Muscle layer of duodenum (tissue), 2 donors: ENCODE measurements around the gene KRT4.

ENCODE experiments used
- H3K27ac ChIP-seq: one replicate; pipeline ENCODE4 v1.7.0; 2013; ENCODE audit warnings: mild to moderate bottlenecking, low read length
- H3K27me3 ChIP-seq: one replicate; pipeline ENCODE4 v1.7.0; 2013; ENCODE audit warnings: low read depth, mild to moderate bottlenecking, control low read depth, low read length
- H3K36me3 ChIP-seq, 2 donors: one replicate each; pipeline ENCODE4 v1.7.0; 2013; ENCODE audit warnings: low read length in 2 of 2, control low read depth in 1 of 2, mild to moderate bottlenecking in 1 of 2; ENCODE audit not compliant: insufficient read depth in 2 of 2, control insufficient read depth in 1 of 2
- H3K4me1 ChIP-seq, 2 donors: one replicate each; pipeline ENCODE4 v1.7.0; 2013; ENCODE audit warnings: low read length in 2 of 2, mild to moderate bottlenecking in 2 of 2, control low read depth in 1 of 2, moderate library complexity in 1 of 2; ENCODE audit not compliant: insufficient read depth in 2 of 2, control insufficient read depth in 1 of 2
- H3K4me3 ChIP-seq, 2 donors: one replicate each; pipeline ENCODE4 v1.7.0; 2013; ENCODE audit warnings: low read length in 2 of 2, low read depth in 1 of 2, mild to moderate bottlenecking in 1 of 2
- H3K9me3 ChIP-seq, 2 donors: one replicate each; pipeline ENCODE4 v1.7.0; 2013; ENCODE audit warnings: low read length in 2 of 2, control low read depth in 1 of 2, mild to moderate bottlenecking in 1 of 2; ENCODE audit not compliant: control insufficient read depth in 1 of 2
- donor health status: healthy.

The KRT4 gene

GRCh38 chr12:52794479-52795331, 19.2 kb downstream of the KRT4 start:
- H3K27me3 ChIP-seq: peaks cover 8% of the 10 kb centered on the region
- H3K4me3 ChIP-seq: no peak overlapping the region
- H3K9me3 ChIP-seq: no peaks in the 10 kb centered on the region
- no peak overlapping the region for H3K27ac ChIP-seq
- peaks cover 0 to 3% of the 10 kb centered on the region in 2 donors for H3K4me1 ChIP-seq
- H3K36me3 ChIP-seq: no peaks in the 10 kb centered on the region

DNA sequence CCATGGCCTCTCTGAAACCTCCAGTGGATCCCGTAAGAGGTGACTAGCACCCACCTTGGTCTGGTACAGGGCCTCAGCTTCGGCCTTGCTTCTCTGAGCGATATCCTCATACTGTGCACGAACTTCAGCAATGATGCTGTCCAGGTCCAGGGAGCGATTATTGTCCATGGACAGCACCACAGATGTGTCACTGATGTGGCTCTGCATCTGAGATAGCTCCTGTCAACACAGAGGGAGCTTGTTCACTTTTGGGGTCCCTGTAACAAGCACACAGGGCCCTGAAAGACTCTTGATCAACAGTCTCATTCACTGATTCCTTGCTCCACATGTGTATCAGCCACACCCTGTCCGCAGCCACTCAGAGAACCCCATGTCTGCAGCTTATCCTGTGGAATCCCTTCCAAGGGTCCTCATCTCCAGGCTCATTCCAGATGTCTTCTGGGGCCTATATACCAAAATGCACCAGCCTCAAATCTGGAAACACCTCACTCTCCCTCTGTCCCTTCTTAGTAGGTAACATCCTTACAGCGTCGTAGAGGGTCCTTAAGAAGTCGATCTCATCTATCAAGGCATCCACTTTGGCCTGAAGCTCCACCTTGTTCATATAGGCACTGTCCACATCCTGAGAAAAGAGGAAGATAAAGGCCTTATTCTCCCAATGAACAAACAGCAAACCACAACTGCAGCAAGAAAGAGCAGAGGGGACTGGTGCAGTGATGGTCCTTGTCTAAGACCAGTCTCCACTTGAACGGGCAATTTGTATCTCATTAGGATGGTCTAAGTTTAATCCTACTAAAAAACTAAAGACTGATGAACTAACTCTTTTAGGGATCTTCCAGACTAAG, 21.5 kb downstream of the KRT4 start:
- Histone ChIP-seq H3K4me1 (peaks cover 0 to 3% of the 10 kb centered on the region in 2 donors), H3K27me3 (peaks cover 8% of the 10 kb centered on the region), H3K9me3 (no peaks in the 10 kb centered on the region), H3K4me3 (no peak overlapping the region), H3K36me3 (no peaks in the 10 kb centered on the region), H3K27ac (no peak overlapping the region)

DNA sequence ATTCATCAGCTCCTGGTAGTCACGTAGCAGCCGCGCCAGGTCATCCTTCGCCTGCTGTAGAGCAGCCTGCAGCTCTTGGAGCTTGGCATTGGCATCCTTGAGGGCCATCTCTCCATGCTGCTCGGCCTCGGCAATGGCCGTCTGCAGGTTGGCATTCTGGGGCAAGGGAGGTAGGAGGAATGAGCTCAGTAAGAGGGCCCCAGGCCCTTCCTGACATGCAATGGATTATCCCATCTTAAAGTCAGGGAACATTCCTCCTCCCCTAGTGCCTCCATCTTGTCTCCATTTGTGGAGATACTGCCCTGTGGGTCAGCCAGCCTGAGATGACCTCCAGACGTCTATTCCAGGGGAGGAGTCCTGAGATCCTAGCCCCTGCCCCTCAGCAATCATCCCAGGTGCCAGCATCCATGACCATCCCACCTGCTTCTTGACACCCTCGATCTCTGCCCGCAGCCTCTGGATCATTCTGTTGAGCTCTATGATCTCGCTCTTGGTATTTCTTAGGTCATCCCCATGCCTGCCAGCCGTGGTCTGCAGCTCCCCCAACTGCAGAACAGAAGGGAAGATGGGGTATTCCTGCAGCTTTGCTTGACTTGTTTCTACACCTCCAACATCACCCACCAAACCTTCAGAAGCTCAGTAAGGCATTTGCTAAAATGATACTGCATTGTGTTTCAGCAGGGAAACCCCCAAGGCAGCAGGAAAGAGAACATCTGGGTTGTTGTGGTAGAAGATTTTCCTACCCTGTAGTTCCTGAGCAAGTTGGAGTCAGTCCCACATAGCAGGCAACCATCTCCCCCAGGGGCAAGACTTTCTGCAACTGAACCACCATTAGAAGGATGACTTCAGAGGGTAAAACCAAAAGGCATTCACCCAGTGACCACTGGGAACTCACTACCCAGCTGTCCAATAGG, 22.4 kb downstream of the KRT4 start:
- H3K4me3 ChIP-seq: no peak overlapping the region
- peaks cover 8% of the 10 kb centered on the region for H3K27me3 ChIP-seq
- no peaks in the 10 kb centered on the region for H3K9me3 ChIP-seq
- H3K4me1 ChIP-seq: peaks cover 0 to 3% of the 10 kb centered on the region in 2 donors
- no peak overlapping the region for H3K27ac ChIP-seq
- no peaks in the 10 kb centered on the region for H3K36me3 ChIP-seq

- Histone ChIP-seq H3K27me3 (peaks cover 8% of the 10 kb centered on the region), H3K9me3 (no peaks in the 10 kb centered on the region), H3K27ac (no peak overlapping the region), H3K4me1 (peaks cover 0 to 3% of the 10 kb centered on the region in 2 donors), H3K4me3 (peak overlapping the region in 1 of 2 donors; percentile 17), H3K36me3 (no peaks in the 10 kb centered on the region)
These were observed 23.3 kb downstream of the KRT4 start for GRCh38 chr12:52790427-52791270.

DNA sequence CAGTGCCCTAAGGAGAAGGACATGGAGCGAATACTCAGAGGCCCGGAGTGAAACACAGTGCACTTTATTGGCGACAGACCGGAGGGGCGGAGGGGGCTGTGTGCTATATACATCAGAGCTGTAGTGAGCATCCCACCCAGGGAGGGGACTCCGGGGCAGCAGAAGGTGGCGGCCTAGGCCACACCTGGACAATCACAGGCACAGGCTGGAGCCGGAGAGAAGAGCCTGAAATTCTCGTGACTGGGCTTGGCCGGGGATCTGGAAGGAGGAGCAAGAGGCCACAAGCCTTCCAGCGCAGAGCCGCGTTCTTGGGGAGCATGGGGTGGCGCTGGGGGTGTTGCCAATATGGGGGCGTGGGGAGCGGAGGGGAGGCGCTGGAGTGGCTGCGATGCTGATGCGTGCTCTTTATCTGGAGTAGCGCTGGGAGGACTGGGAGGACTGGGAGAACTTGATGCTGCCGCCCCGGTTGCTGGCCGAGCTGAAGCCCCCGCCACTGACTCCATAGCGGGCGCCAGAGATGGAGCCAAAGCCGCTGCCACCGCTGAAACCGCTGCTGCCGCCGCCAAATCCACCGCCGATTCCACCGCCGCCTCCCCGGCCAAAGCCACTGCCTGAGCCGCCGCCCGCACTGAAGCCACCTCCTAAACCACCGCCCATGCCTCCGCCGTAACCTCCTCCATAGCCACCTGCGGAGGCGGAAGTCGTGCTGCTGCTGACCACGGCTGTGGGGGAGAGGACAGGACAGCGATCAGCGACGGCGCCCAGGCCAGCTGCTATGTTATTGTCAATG, 24.1 kb downstream of the KRT4 start:
- H3K4me3 ChIP-seq: peak overlapping the region in 1 of 2 donors; percentile 17
- H3K27me3 ChIP-seq: peaks cover 8% of the 10 kb centered on the region

GRCh38 chr12:52788876-52789636, 24.9 kb downstream of the KRT4 start:
- Histone ChIP-seq H3K27ac (no peak overlapping the region), H3K27me3 (peaks cover 8% of the 10 kb centered on the region)

More for the DNA sequence above, 24.1 kb downstream of the KRT4 start:
- H3K36me3 ChIP-seq: no peaks in the 10 kb centered on the region
- H3K9me3 ChIP-seq: no peaks in the 10 kb centered on the region
- H3K4me1 ChIP-seq: peaks cover 0 to 3% of the 10 kb centered on the region in 2 donors
- no peak overlapping the region for H3K27ac ChIP-seq

DNA sequence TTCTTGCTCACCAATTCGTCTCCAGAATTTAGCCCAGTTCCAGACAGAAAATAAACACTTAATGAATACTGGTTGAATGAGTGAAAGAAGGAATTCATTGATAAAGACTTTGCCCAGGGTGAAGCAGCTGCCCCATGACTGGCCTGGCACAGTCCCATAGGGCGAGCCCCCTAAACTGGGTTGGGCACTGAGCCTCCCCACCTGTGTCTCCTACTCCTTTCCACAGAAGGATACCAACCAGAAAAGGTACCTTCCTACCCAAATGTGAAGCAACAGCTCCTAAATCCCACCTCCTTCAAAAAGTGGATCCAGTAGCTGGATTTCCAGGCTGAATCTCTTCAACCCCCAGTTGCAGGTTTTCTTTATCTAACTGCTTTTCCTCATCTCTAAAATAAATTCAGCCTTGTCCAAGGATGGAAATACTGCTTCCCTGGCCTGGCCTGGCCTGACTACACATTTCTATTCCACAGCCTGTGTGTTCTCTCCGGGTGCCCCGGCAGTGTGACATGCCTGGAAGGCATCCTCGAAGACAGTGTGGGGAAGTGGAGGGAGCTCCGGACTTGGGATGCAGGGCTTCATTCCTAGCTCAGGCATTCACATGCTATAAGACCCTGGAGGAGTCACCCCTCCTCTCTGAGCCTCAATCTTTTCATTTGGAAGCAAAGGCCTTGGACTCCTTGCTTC, 25.6 kb downstream of the KRT4 start:
- Histone ChIP-seq H3K36me3 (no peaks in the 10 kb centered on the region), H3K27ac (no peak overlapping the region), H3K27me3 (peaks cover 8% of the 10 kb centered on the region), H3K4me1 (peaks cover 0 to 3% of the 10 kb centered on the region in 2 donors), H3K4me3 (no peak overlapping the region), H3K9me3 (no peaks in the 10 kb centered on the region)

More at GRCh38 chr12:52788876-52789636, 24.9 kb downstream of the KRT4 start:
- Histone ChIP-seq H3K4me1 (peaks cover 0 to 3% of the 10 kb centered on the region in 2 donors), H3K36me3 (no peaks in the 10 kb centered on the region), H3K9me3 (no peaks in the 10 kb centered on the region), H3K4me3 (no peak overlapping the region)

GRCh38 chr12:52787324-52788191, 26.4 kb downstream of the KRT4 start:
- Histone ChIP-seq H3K27ac (no peak overlapping the region), H3K36me3 (no peaks in the 10 kb centered on the region), H3K4me1 (peaks cover 0 to 3% of the 10 kb centered on the region in 2 donors), H3K27me3 (peaks cover 8% of the 10 kb centered on the region), H3K4me3 (no peak overlapping the region), H3K9me3 (no peaks in the 10 kb centered on the region)
